ENCODE data around the gene NUP210L.

The NUP210L gene

DNA sequence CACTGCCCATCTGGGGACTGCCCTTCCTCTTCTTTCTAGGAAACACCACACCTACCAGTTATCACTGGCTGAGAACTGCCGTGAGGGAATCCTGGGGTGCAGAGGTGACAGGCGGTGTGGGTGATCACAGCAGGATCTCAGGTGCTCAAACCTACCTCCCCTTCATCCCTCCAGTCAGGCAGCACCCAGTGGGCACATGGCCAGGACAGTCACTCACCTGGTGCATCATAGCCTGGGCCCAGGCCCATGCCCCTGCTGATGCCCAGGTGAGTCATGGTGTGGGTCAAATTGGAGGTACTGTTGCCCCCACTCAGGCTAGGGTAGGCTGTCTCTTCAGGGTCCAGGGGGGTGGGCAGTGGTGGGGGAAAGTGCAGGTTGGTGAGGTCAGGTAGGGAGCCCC, 203.1 kb downstream of the NUP210L start:
- no peak overlapping the region for H3K4me3 ChIP-seq (ENCODE audit: low read depth, low read length)
- no peak for DNase-seq (ENCODE audit: low read depth)
- in situ Hi-C loops (cut with HindIII; ENCODE audit: low sequenced_read_pairs) = no loop called here

DNA sequence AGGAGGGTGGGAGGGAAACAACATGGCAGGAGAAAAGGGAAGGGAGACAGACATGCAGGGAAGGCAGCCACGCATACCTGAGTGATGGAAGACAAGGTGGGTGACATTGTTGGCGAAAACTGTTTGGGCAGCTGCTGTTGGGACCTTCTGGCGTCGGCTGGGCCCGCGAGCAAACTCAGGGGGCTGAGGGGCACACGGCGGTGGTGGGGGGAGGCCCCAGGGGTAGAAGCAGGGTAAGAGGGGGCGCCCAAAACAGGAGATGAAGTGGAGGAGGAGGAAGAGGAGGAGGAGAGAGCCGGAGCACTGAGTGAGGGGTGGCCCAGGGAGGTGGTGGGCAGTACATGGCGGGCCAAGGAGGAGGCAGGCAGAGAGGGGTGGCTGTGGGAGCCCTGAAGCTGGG, 203.7 kb downstream of the NUP210L start:
- TF ChIP-seq, protein P1, sequence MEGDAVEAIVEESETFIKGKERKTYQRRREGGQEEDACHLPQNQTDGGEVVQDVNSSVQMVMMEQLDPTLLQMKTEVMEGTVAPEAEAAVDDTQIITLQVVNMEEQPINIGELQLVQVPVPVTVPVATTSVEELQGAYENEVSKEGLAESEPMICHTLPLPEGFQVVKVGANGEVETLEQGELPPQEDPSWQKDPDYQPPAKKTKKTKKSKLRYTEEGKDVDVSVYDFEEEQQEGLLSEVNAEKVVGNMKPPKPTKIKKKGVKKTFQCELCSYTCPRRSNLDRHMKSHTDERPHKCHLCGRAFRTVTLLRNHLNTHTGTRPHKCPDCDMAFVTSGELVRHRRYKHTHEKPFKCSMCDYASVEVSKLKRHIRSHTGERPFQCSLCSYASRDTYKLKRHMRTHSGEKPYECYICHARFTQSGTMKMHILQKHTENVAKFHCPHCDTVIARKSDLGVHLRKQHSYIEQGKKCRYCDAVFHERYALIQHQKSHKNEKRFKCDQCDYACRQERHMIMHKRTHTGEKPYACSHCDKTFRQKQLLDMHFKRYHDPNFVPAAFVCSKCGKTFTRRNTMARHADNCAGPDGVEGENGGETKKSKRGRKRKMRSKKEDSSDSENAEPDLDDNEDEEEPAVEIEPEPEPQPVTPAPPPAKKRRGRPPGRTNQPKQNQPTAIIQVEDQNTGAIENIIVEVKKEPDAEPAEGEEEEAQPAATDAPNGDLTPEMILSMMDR (IDR thresholded peaks at IDR 0.05; ENCODE audit: low read depth, low read length, missing control alignments) = no peak
- in situ Hi-C loops (cut with HindIII; ENCODE audit: low sequenced_read_pairs) = no loop called here
- DNase-seq (ENCODE audit: low read depth) = no peak
- H3K4me3 ChIP-seq (ENCODE audit: low read depth, low read length) = no peak overlapping the region

More for the DNA sequence above, 203.1 kb downstream of the NUP210L start:
- TF ChIP-seq, protein P1 (IDR thresholded peaks at IDR 0.05; ENCODE audit: low read depth, low read length, missing control alignments) = no peak

DNA sequence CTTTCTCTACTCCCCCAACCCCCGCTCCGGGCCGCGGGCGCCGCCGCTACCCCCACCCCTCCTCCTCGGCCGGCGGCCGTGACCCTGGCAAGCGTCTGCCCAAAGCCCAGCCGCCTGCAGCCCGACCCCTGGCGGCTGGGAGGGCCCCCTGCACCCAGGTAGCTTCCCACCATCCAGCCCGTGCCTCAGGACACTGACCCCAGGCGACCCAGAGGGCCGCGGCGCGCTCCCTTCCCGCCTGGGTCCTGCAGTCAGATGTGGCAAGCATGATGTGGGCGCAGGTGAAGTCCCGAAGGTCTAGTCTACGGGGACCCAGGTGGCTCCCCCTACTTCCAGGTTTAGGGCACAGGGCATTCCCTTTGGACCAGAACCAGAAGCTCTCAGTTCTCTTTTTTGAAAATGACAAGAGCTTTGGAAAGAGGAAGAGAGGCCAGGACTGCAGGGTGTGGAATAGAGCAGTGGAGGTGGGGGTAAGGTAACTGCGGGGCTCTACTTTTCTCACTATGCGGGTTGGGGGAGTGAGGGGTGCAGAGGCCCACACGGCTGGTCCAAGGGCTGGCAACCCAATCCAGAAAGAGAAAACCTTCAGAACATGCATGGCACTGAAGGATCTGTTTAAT, 208.1 kb downstream of the NUP210L start, which contains the start of gene DENND4B:
TSS of gene DENND4B (minus strand) at position 97 of the 620 bp plus-strand sequence. CDS start 2,344 bp downstream, outside the sequence.
- in situ Hi-C loops (cut with HindIII; ENCODE audit: low sequenced_read_pairs) = no loop called here
- TF ChIP-seq, protein P1 (IDR thresholded peaks at IDR 0.05; ENCODE audit: low read depth, low read length, missing control alignments) = peak; percentile 85
- no peak for DNase-seq (ENCODE audit: low read depth)
- H3K4me3 ChIP-seq (ENCODE audit: low read depth, low read length) = peak within 1 kb of the TSS; percentile 75

DNA sequence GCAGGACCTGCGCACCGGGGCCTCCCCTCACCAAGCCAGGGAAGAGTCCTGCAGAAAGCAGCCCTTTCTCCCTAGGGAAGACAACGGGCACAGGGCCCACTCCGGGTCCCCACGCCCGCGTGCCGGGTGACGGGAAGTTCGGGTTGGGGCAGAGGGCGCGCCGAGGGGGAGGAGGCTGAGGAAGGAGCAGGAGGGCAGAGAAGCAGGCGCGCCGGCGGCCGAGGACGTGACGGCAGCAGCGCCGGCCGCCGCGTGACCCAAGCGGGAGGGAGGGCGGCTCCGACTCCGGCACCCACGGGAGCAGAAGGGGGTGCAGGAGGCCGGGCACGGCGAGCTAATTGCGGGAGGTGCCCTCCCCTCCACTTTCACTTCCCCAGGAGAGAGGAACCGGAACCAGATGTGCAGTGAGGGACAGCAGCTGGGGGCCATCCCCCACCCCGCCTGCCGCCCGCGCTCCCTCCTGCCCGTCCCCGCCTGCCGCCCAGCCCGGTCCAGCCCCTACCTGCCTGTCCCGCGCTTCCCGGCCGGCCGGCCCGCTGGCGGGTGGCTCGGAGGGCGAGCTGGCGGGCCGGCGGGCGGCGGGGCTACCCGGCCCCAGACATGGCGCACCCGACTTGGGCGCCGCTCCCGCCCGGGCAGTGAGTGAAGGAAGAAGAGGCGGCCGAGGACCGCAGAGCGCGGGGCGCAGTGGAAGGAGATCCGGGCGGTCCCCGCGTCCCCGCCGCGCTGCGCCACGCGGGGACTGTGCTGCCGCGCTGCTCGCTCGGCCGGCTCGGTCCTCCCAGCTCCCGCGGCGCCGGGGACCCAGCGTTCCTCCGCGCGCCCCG, 208.9 kb downstream of the NUP210L start:
- DNase-seq (ENCODE audit: low read depth) = no peak
- TF ChIP-seq, protein P1 (IDR thresholded peaks at IDR 0.05; ENCODE audit: low read depth, low read length, missing control alignments) = no peak
- in situ Hi-C loops (cut with HindIII; ENCODE audit: low sequenced_read_pairs) = no loop called here
- peak overlapping the region; percentile 75 for H3K4me3 ChIP-seq (ENCODE audit: low read depth, low read length)

DNA sequence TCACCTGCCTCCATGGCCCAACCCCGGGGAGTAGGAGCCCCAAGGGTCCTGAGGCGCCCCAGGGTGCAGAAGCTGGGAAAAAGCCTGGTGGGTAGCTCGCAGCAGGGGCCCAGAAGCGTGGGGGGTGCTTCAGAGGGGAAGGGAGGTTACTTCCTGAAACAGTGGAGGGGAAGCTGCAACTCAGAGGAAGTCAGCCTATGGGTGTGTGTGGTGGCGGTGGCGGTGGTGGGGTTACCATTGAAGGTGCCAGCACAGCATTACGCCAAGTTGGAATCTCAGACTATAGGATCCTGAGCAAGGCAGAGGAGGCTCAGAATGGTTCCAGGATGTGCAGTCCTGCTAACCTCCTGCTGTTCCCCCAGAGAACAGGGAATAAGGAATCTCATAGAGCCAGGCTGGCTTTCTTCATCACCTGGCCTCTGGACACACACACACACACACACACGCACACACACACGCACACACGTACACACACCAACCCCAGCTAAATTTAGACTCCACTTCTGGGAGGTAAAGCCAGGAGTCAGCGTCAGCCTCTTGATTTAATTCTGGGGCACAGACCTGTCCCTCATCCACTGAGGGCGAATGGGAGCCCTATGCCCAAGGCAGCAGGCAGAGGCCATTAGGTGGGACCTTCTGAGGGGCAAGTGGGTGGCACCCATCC, 209.6 kb downstream of the NUP210L start:
- peak overlapping the region; percentile 75 for H3K4me3 ChIP-seq (ENCODE audit: low read depth, low read length)
- in situ Hi-C loops (cut with HindIII; ENCODE audit: low sequenced_read_pairs) = no loop called here
- TF ChIP-seq, protein P1 (IDR thresholded peaks at IDR 0.05; ENCODE audit: low read depth, low read length, missing control alignments) = no peak
- no peak for DNase-seq (ENCODE audit: low read depth)

DNA sequence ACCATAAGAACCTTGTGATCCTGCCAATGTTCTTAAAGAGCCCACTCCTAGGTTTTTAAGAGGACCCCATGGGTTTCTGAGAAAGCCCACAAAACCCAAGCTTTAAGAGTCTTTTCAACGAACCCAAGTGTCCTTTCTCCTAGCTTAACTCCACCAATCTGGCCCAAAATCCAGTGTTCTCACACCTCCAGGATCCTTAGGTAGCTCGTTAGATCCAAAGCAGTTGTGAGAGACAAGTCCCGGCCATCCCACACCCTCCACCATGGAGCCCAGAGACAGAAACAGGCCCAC, 210.1 kb downstream of the NUP210L start:
- TF ChIP-seq, protein P1 (IDR thresholded peaks at IDR 0.05; ENCODE audit: low read depth, low read length, missing control alignments) = no peak
- DNase-seq (ENCODE audit: low read depth) = no peak
- in situ Hi-C loops (cut with HindIII; ENCODE audit: low sequenced_read_pairs) = no loop called here
- peak overlapping the region; percentile 75 for H3K4me3 ChIP-seq (ENCODE audit: low read depth, low read length)
